GM12878 (cell line): Measurements from ENCODE around the gene DNAJC3. TPM values are rescaled to one million over a fixed set of nuclear protein-coding genes. Genes with fewer than 3 reads are reported as not detected.

Experiments used
- ATAC-seq: fragments of 200-7000 bp; cut with Tn5 transposase; 3 replicates; pipeline ENCODE4 v1.9.1; 2020; ENCODE audit warnings: mild to moderate bottlenecking, moderate library complexity
- BruUV-seq: library from RNA; stranded (reverse); fragments of 400-500 nt; replicated peaks from 2 replicates; lab custom pipeline; 2021; lab: Mats Ljungman, UMichigan
- CTCF ChIA-PET: fragments of 300-600 bp; sonication (Branson Sonifier 250); formaldehyde crosslinking; extraction: SDS; loops from one replicate; lab custom pipeline; 2021; ENCODE audit warnings: inconsistent platforms; lab: Yijun Ruan, JAX
- POLR2A ChIA-PET: fragments of 350-600 bp; formaldehyde crosslinking; extraction: SDS; loops from one replicate; lab custom pipeline; 2021; ENCODE audit warnings: inconsistent platforms; lab: Charles Lee
- RAD21 ChIA-PET: fragments of 300-600 bp; sonication (Branson Sonifier 250); formaldehyde crosslinking; loops from one replicate; lab custom pipeline; 2023; ENCODE audit warnings: antibody characterized with exemption; ENCODE audit not compliant: unreplicated experiment; lab: Charles Lee
- SMC1A ChIA-PET: fragments of 300-600 bp; sonication (Branson Sonifier 250); formaldehyde crosslinking; loops from one replicate; lab custom pipeline; 2023; ENCODE audit not compliant: unreplicated experiment, uncharacterized antibody; lab: Charles Lee
- DNase-seq: peaks from one replicate; pipeline ENCODE4 v3.0.0-alpha.2; 2011; ENCODE audit warnings: low read depth, low spot score
- FAIRE-seq: peaks from 3 replicates; lab custom pipeline; 2011; peaks lifted over from hg19 to GRCh38; lab: Jason Lieb, UNC
- H2AFZ ChIP-seq: 2 replicates; pipeline ENCODE4 v1.6.0; 2011; ENCODE audit warnings: low read depth, low read length, control low read depth; ENCODE audit not compliant: control insufficient read depth
- H3K27ac ChIP-seq: 2 replicates; pipeline ENCODE4 v1.5.1; 2011; ENCODE audit warnings: control low read depth; ENCODE audit not compliant: control insufficient read depth, insufficient read depth
- H3K27me3 ChIP-seq, 2 experiments: replicated peaks in 1 of 2; 2 replicates each; pipeline versions ENCODE4 v1.6.0 to v1.6.1; 2011; ENCODE audit warnings: low read length in 1 of 2; ENCODE audit not compliant: control insufficient read depth in 2 of 2, insufficient read depth in 2 of 2
- H3K36me3 ChIP-seq, 2 experiments: 2 replicates each; pipeline ENCODE4 v1.5.1; 2011; ENCODE audit warnings: low read length in 1 of 2; ENCODE audit not compliant: control insufficient read depth in 2 of 2, insufficient read depth in 2 of 2
- H3K4me1 ChIP-seq: 2 replicates; pipeline ENCODE4 v1.6.1; 2011; ENCODE audit warnings: mild to moderate bottlenecking, low read length, moderate library complexity, mixed read lengths; ENCODE audit not compliant: control insufficient read depth, insufficient read depth
- H3K4me2 ChIP-seq: 2 replicates; pipeline ENCODE4 v1.6.0; 2011; ENCODE audit warnings: control low read depth; ENCODE audit not compliant: control insufficient read depth, insufficient read depth
- H3K4me3 ChIP-seq: fragments of 200-600 bp; sonication (generic); 2 replicates; pipeline ENCODE4 v1.5.1; 2016
- H3K79me2 ChIP-seq: 2 replicates; pipeline ENCODE4 v1.6.0; 2011; ENCODE audit warnings: low read length; ENCODE audit not compliant: control insufficient read depth, insufficient read depth
- H3K9ac ChIP-seq: 2 replicates; pipeline ENCODE4 v1.8.0; 2011; ENCODE audit warnings: low read length, control low read depth, mixed read lengths; ENCODE audit not compliant: control insufficient read depth, insufficient read depth
- H3K9me3 ChIP-seq: replicated peaks from 3 replicates; pipeline ENCODE4 v1.5.1; 2011; ENCODE audit warnings: mild to moderate bottlenecking, low read length; ENCODE audit not compliant: control insufficient read depth, insufficient read depth
- H4K20me1 ChIP-seq: 2 replicates; pipeline ENCODE4 v1.6.0; 2011; ENCODE audit not compliant: control insufficient read depth, insufficient read depth
- CEBPB ChIP-seq, 2 experiments: fragments of 150-350 bp in 1 of 2; IDR thresholded peaks; 2 replicates each; pipeline ENCODE4 v1.6.1; 2012 to 2014; ENCODE audit warnings: low read depth in 2 of 2, low read length in 2 of 2, borderline replicate concordance in 1 of 2, inconsistent platforms in 1 of 2
- CHD1 ChIP-seq: IDR thresholded peaks from 2 replicates; pipeline ENCODE4 v1.6.1; 2012; ENCODE audit warnings: low read depth, low read length, improper control_type of control experiment
- CUX1 ChIP-seq: IDR thresholded peaks from 2 replicates; pipeline ENCODE4 v1.6.1; 2012; ENCODE audit warnings: improper control_type of control experiment, low read depth, low read length; ENCODE audit not compliant: insufficient replicate concordance
- HCFC1 ChIP-seq: fragments of 150-350 bp; IDR thresholded peaks from 2 replicates; pipeline ENCODE4 v1.6.1; 2014; ENCODE audit warnings: low read length
- IKZF1 ChIP-seq: fragments of 450-650 bp; conservative IDR thresholded peaks from 2 replicates; pipeline ENCODE4 v1.6.1; 2017; ENCODE audit warnings: antibody characterized with exemption, mild to moderate bottlenecking
- MEF2A ChIP-seq: IDR thresholded peaks from 2 replicates; pipeline ENCODE4 v1.6.1; 2011; ENCODE audit warnings: low read depth, mild to moderate bottlenecking, low read length, moderate library complexity; ENCODE audit not compliant: insufficient read depth
- MTA2 ChIP-seq: fragments of 450-650 bp; IDR thresholded peaks from 2 replicates; pipeline ENCODE4 v1.6.1; 2016; ENCODE audit warnings: low read depth, mild to moderate bottlenecking, moderate library complexity
- MYB ChIP-seq: fragments of 150-350 bp; IDR thresholded peaks from 2 replicates; pipeline ENCODE4 v1.6.1; 2014; ENCODE audit warnings: mild to moderate bottlenecking, low read depth, low read length, borderline replicate concordance
- PAX5 ChIP-seq: IDR thresholded peaks from 2 replicates; pipeline ENCODE4 v1.6.1; 2011; ENCODE audit warnings: low read depth, low read length, borderline replicate concordance
- RUNX3 ChIP-seq: IDR thresholded peaks from 2 replicates; pipeline ENCODE4 v1.6.1; 2012; ENCODE audit warnings: low read length, inconsistent platforms
- USF1 ChIP-seq: IDR thresholded peaks from 2 replicates; pipeline ENCODE4 v1.6.1; 2011; ENCODE audit warnings: borderline replicate concordance, low read depth, mild to moderate bottlenecking, moderate library complexity, mixed read lengths, low read length; ENCODE audit not compliant: insufficient read depth; ENCODE audit errors: extremely low read length
- ZNF207 ChIP-seq: fragments of 450-650 bp; IDR thresholded peaks from 2 replicates; pipeline ENCODE4 v1.6.1; 2014; ENCODE audit warnings: antibody characterized with exemption, mild to moderate bottlenecking, borderline replicate concordance
- ZNF622 ChIP-seq: fragments of 450-650 bp; IDR thresholded peaks from 2 replicates; pipeline ENCODE4 v1.6.1; 2017; ENCODE audit warnings: mild to moderate bottlenecking, inconsistent platforms
- WGBS: methylation state at CpG from one replicate; pipeline ENCODE4 v1.1.6; 2016; ENCODE audit warnings: low lambda C conversion rate; ENCODE audit not compliant: insufficient replicate concordance, insufficient coverage; ENCODE audit errors: missing lambda C conversion rate; 5-methylcytosine and 5-hydroxymethylcytosine counted together
- in situ Hi-C: fragments of 300-500 bp; cut with MboI; formaldehyde crosslinking; loops from 9 replicates; pipeline ENCODE4 v1.14.3; 2018; ENCODE audit warnings: mixed read lengths
- intact Hi-C: fragments of 100-400 bp; cut with micrococcal nuclease; formaldehyde crosslinking; loops from one replicate; pipeline ENCODE4 v1.14.2; 2022; ENCODE audit not compliant: unreplicated experiment
- polyA plus RNA-seq, 11 experiments: library from polyadenylated mRNA; depleted of rRNA in 4 of 11; unstranded in 6 of 11; stranded (reverse) in 5 of 11; fragments of >200 nt; fragmentation: Nextera tagmentation in 4 of 11; fragmentation: Illumina TruSeq in 1 of 11; extraction: Ambion mirVana in 4 of 11; extraction: Trizol in 1 of 11; gene quantifications; 1 replicate in 1 of 11; 2 replicates in 10 of 11; pipeline versions ENCODE4 v1.2.1 to v1.2.3, GENCODE V29; 2011 to 2016; ENCODE audit warnings: inconsistent platforms in 2 of 11, missing spikeins in 2 of 11, low read depth in 1 of 11
- total RNA-seq, 4 experiments: library from RNA; depleted of rRNA in 3 of 4; stranded (reverse); fragments of >200 nt in 3 of 4; fragmentation: Illumina TruSeq in 1 of 4; extraction: Trizol in 1 of 4; gene quantifications; 2 replicates each; pipeline versions ENCODE4 v1.2.1 to v1.2.3, GENCODE V29; 2013 to 2021

The DNAJC3 gene
- total and polyA plus RNA-seq, 10 of the 15 experiments (the other 5 are each of a cell fraction or from before 2014, with no cell fraction given) = 9.3 to 37.4 (median 19.0) TPM

GRCh38 chr13:95628488-95628887 is 48.5 kb upstream of the DNAJC3 start:
- BruUV-seq = no TSS peak
- DNase-seq (no peak), ATAC-seq (no peak), FAIRE-seq (no peak)
- ChIA-PET SMC1A (interaction anchor here (7.6 kb wide), 1 partner anchor 206 kb away, joined by 139 read pairs; no protein-coding TSS in a partner anchor), POLR2A (no interaction called here), RAD21 (no interaction called here), CTCF (interaction anchor here (7.7 kb wide), 1 partner anchor 207 kb away, joined by 192 read pairs; no protein-coding TSS in a partner anchor)
- Histone ChIP-seq H3K4me2 (no peak overlapping the region), H3K9ac (no peak overlapping the region), H3K4me3 (no peak overlapping the region), H3K79me2 (no peaks in the 10 kb centered on the region), H3K9me3 (no peaks in the 10 kb centered on the region), H4K20me1 (no peaks in the 10 kb centered on the region), H3K27me3 (no peaks in the 10 kb centered on the region), H3K27ac (no peak overlapping the region), H2AFZ (no peak overlapping the region), H3K4me1 (no peaks in the 10 kb centered on the region), H3K36me3 (no peaks in the 10 kb centered on the region)
- no peak for TF ChIP-seq IKZF1
- no peak for TF ChIP-seq ZNF207
- intact Hi-C loops (no loop called here), in situ Hi-C loops (no loop called here)
- whole genome bisulfite sequencing = 45% methylated on average over 1 of the region's 1 CpG

GRCh38 chr13:95629071-95629470 is 47.9 kb upstream of the DNAJC3 start:
- POLR2A ChIA-PET = no interaction called here
- RAD21 ChIA-PET = no interaction called here
- Histone ChIP-seq H3K79me2 (no peaks in the 10 kb centered on the region), H3K27ac (no peak overlapping the region), H3K27me3 (no peaks in the 10 kb centered on the region), H3K36me3 (no peaks in the 10 kb centered on the region), H2AFZ (no peak overlapping the region), H3K9me3 (no peaks in the 10 kb centered on the region), H3K4me1 (no peaks in the 10 kb centered on the region), H3K9ac (no peak overlapping the region), H3K4me2 (no peak overlapping the region), H3K4me3 (no peak overlapping the region), H4K20me1 (no peaks in the 10 kb centered on the region)
- SMC1A ChIA-PET = no interaction called here
- no TSS peak for BruUV-seq
- CTCF ChIA-PET = no interaction called here
- FAIRE-seq = no peak
- no peak for ATAC-seq
- WGBS = 37% methylated on average over 4 of the region's 4 CpGs
- DNase-seq = no peak
- intact Hi-C loops = no loop called here
- in situ Hi-C loops = no loop called here
- no peak for TF ChIP-seq USF1
- no peak for TF ChIP-seq RUNX3
- TF ChIP-seq HCFC1 = no peak
- TF ChIP-seq PAX5 = no peak
- no peak for TF ChIP-seq CEBPB (IDR thresholded peaks at IDR 0.05; ENCODE audit: borderline replicate concordance in 1 of 2, low read depth in 2 of 2, low read length in 2 of 2)
- no peak for TF ChIP-seq CHD1
- TF ChIP-seq IKZF1 = no peak
- no peak for TF ChIP-seq MTA2
- TF ChIP-seq CUX1 = no peak
- no peak for TF ChIP-seq ZNF622
- no peak for TF ChIP-seq MYB
- no peak for TF ChIP-seq MEF2A
